ENCODE measurements around the gene GNA14. TPM values are rescaled to one million over a fixed set of nuclear protein-coding genes. Genes with fewer than 3 reads are reported as not detected.
"Not testable (repeated sequence)": the region's sequence is repeated elsewhere in the genome, so short reads cannot be mapped to it uniquely, and the experiment has no call there.

The GNA14 gene
- total RNA-seq, 8 experiments from 2014 or later: 0.16 to 0.79 (median 0.46) TPM; not detected in 1

GRCh38 chr9:77672183-77672582 lies 24.1 kb upstream of the GNA14 start:
- H3K4me3 ChIP-seq: no peak overlapping the region
- in situ Hi-C loops (cut with MboI; ENCODE audit: low pct_unique_long_range_greater_than_20kb in 2 of 9, low sequenced_read_pairs in 9 of 9, unreplicated experiment in 9 of 9): no loop called here
- WGBS, 10 experiments: 31 to 80% (median 58%) methylated on average over 3 to 4 of the region's 4 CpGs; no CpG with 5 or more reads in 2 of the 10 experiments
- no peak for ATAC-seq (replicated peaks in 6 of 8)
- H3K4me1 ChIP-seq (replicated peaks in 1 of 2): no peaks in the 10 kb centered on the region
- H3K27ac ChIP-seq: no peak overlapping the region

GRCh38 chr9:77667151-77667550 lies 19.0 kb upstream of the GNA14 start:
- H3K4me3 ChIP-seq: no peak overlapping the region
- no peak overlapping the region for H3K27ac ChIP-seq
- in situ Hi-C loops (cut with MboI; ENCODE audit: low pct_unique_long_range_greater_than_20kb in 2 of 9, low sequenced_read_pairs in 9 of 9, unreplicated experiment in 9 of 9): no loop called here
- WGBS, 10 experiments: 80 to 100% (median 100%) methylated on average over 1 of the region's 1 CpG; no CpG with 5 or more reads in 2 of the 10 experiments
- no peak for ATAC-seq (replicated peaks in 6 of 8)
- H3K4me1 ChIP-seq (replicated peaks in 1 of 2): no peaks in the 10 kb centered on the region

GRCh38 chr9:77663754-77664153 lies 15.6 kb upstream of the GNA14 start:
- Histone ChIP-seq H3K4me1 (replicated peaks in 1 of 2) (no peaks in the 10 kb centered on the region), H3K27ac (no peak overlapping the region), H3K4me3 (no peak overlapping the region)
- in situ Hi-C loops (cut with MboI; ENCODE audit: low pct_unique_long_range_greater_than_20kb in 2 of 9, low sequenced_read_pairs in 9 of 9, unreplicated experiment in 9 of 9): no loop called here
- 10 to 100% (median 52%) methylated on average over 1 to 5 of the region's 5 CpGs; no CpG with 5 or more reads in 1 of the 10 experiments for WGBS, 10 experiments
- ATAC-seq (replicated peaks in 6 of 8): peak in 1 of 8 experiments; percentile 82

GRCh38 chr9:77661566-77662085 lies 13.5 kb upstream of the GNA14 start:
- in situ Hi-C loops (cut with MboI; ENCODE audit: low pct_unique_long_range_greater_than_20kb in 2 of 9, low sequenced_read_pairs in 9 of 9, unreplicated experiment in 9 of 9): no loop called here
- 33 to 100% (median 90%) methylated on average over 1 to 6 of the region's 7 CpGs; no CpG with 5 or more reads in 3 of the 10 experiments for WGBS, 10 experiments
- Histone ChIP-seq H3K4me1 (replicated peaks in 1 of 2) (no peaks in the 10 kb centered on the region), H3K4me3 (no peak overlapping the region), H3K27ac (no peak overlapping the region)
- no peak for ATAC-seq (replicated peaks in 6 of 8)

GRCh38 chr9:77659926-77660325 lies 11.8 kb upstream of the GNA14 start:
- ATAC-seq (replicated peaks in 6 of 8): no peak
- H3K4me3 ChIP-seq: no peak overlapping the region
- H3K4me1 ChIP-seq (replicated peaks in 1 of 2): no peaks in the 10 kb centered on the region
- WGBS, 10 experiments: 71 to 100% (median 83%) methylated on average over 1 to 5 of the region's 5 CpGs; no CpG with 5 or more reads in 1 of the 10 experiments
- in situ Hi-C loops (cut with MboI; ENCODE audit: low pct_unique_long_range_greater_than_20kb in 2 of 9, low sequenced_read_pairs in 9 of 9, unreplicated experiment in 9 of 9): no loop called here
- no peak overlapping the region for H3K27ac ChIP-seq

GRCh38 chr9:77651203-77651602 lies 3.1 kb upstream of the GNA14 start:
- Histone ChIP-seq H3K27ac (no peak overlapping the region), H3K4me3 (no peak overlapping the region), H3K4me1 (replicated peaks in 1 of 2) (no peaks in the 10 kb centered on the region)
- in situ Hi-C loops (cut with MboI; ENCODE audit: low pct_unique_long_range_greater_than_20kb in 2 of 9, low sequenced_read_pairs in 9 of 9, unreplicated experiment in 9 of 9): no loop called here
- ATAC-seq (replicated peaks in 6 of 8): no peak
- WGBS, 10 experiments: 62 to 100% (median 89%) methylated on average over 1 to 3 of the region's 3 CpGs; no CpG with 5 or more reads in 2 of the 10 experiments

- in situ Hi-C loops (cut with MboI; ENCODE audit: low pct_unique_long_range_greater_than_20kb in 2 of 9, low sequenced_read_pairs in 9 of 9, unreplicated experiment in 9 of 9): no loop called here
Observed at GRCh38 chr9:77649109-77649812, 1.1 kb upstream of the GNA14 start.

GRCh38 chr9:77647267-77648233 lies 572 bp downstream of the GNA14 start:
- in situ Hi-C loops (cut with MboI; ENCODE audit: low pct_unique_long_range_greater_than_20kb in 2 of 9, low sequenced_read_pairs in 9 of 9, unreplicated experiment in 9 of 9): no loop called here
- WGBS, 10 experiments: 20 to 100% (median 46%) methylated on average over 1 to 14 of the region's 83 CpGs; no CpG with 5 or more reads in 6 of the 10 experiments
- Histone ChIP-seq H3K27ac (no peak overlapping the region), H3K4me1 (replicated peaks in 1 of 2) (no peaks in the 10 kb centered on the region), H3K4me3 (peak overlapping the region; percentile 7 to 29 (median 15))
- peak in 7 of 8 experiments; percentile 27 to 55 (median 46) for ATAC-seq (replicated peaks in 6 of 8)

More at GRCh38 chr9:77649109-77649812, 1.1 kb upstream of the GNA14 start:
- WGBS, 10 experiments: 63 to 90% (median 78%) methylated on average over 3 to 10 of the region's 10 CpGs; no CpG with 5 or more reads in 1 of the 10 experiments
- H3K27ac ChIP-seq: no peak overlapping the region
- no peaks in the 10 kb centered on the region for H3K4me1 ChIP-seq (replicated peaks in 1 of 2)
- ATAC-seq (replicated peaks in 6 of 8): peak in 2 of 8 experiments; percentile 12 to 22
- H3K4me3 ChIP-seq: no peak overlapping the region

- in situ Hi-C loops (cut with MboI; ENCODE audit: low pct_unique_long_range_greater_than_20kb in 2 of 9, low sequenced_read_pairs in 9 of 9, unreplicated experiment in 9 of 9): no loop called here
- no peak for ATAC-seq (replicated peaks in 6 of 8)
- H3K4me1 ChIP-seq (replicated peaks in 1 of 2): no peaks in the 10 kb centered on the region
- 50 to 100% (median 95%) methylated on average over 1 to 4 of the region's 5 CpGs; no CpG with 5 or more reads in 3 of the 10 experiments for WGBS, 10 experiments
- H3K27ac ChIP-seq: no peak overlapping the region
- no peak overlapping the region for H3K4me3 ChIP-seq
Observed at GRCh38 chr9:77643871-77644270, 4.3 kb downstream of the GNA14 start.

- Histone ChIP-seq H3K4me3 (no peak overlapping the region), H3K4me1 (replicated peaks in 1 of 2) (no peaks in the 10 kb centered on the region), H3K27ac (no peak overlapping the region)
- no peak for ATAC-seq (replicated peaks in 6 of 8)
- in situ Hi-C loops (cut with MboI; ENCODE audit: low pct_unique_long_range_greater_than_20kb in 2 of 9, low sequenced_read_pairs in 9 of 9, unreplicated experiment in 9 of 9): no loop called here
- WGBS, 10 experiments: 27 to 88% (median 71%) methylated on average over 1 to 7 of the region's 8 CpGs; no CpG with 5 or more reads in 1 of the 10 experiments
Observed at GRCh38 chr9:77640741-77641580, 7.2 kb downstream of the GNA14 start.

- Histone ChIP-seq H3K27ac (no peak overlapping the region), H3K4me1 (replicated peaks in 1 of 2) (no peaks in the 10 kb centered on the region), H3K4me3 (no peak overlapping the region)
- ATAC-seq (replicated peaks in 6 of 8): no peak
- WGBS, 10 experiments: 85 to 100% (median 100%) methylated on average over 1 to 2 of the region's 5 CpGs; no CpG with 5 or more reads in 7 of the 10 experiments
- in situ Hi-C loops (cut with MboI; ENCODE audit: low pct_unique_long_range_greater_than_20kb in 2 of 9, low sequenced_read_pairs in 9 of 9, unreplicated experiment in 9 of 9): no loop called here
Observed at GRCh38 chr9:77632652-77633051, 15.5 kb downstream of the GNA14 start.

- ATAC-seq (replicated peaks in 6 of 8); in situ Hi-C loops (cut with MboI; ENCODE audit: low pct_unique_long_range_greater_than_20kb in 2 of 9, low sequenced_read_pairs in 9 of 9, unreplicated experiment in 9 of 9): not testable (repeated sequence)
- 20 to 100% (median 82%) methylated on average over 1 to 3 of the region's 4 CpGs; no CpG with 5 or more reads in 1 of the 10 experiments for WGBS, 10 experiments
Observed at GRCh38 chr9:77628864-77629263, 19.3 kb downstream of the GNA14 start.

More at GRCh38 chr9:77628864-77629263, 19.3 kb downstream of the GNA14 start:
- not testable (repeated sequence) for H3K4me1 ChIP-seq (replicated peaks in 1 of 2); H3K4me3 ChIP-seq; H3K27ac ChIP-seq

Measured in motor neuron (in vitro differentiated cells).